Stomach (tissue), 4 donors: ENCODE results near the gene TDRD3.

Experiments used
- CTCF ChIP-seq, 7 experiments: fragments of 450-650 bp in 4 of 7; fragments of 200-600 bp in 3 of 7; sonication (generic) in 3 of 7; IDR thresholded peaks; one replicate each; pipeline ENCODE4 v1.5.1; 2016 to 2019; ENCODE audit warnings: antibody characterized with exemption in 7 of 7, control low read depth in 2 of 7, mild to moderate bottlenecking in 1 of 7
- POLR2A ChIP-seq, 4 donors: fragments of 450-650 bp; IDR thresholded peaks; one replicate each; pipeline ENCODE4 v1.6.1; 2016; ENCODE audit warnings: antibody characterized with exemption in 4 of 4, control low read depth in 2 of 4, mild to moderate bottlenecking in 1 of 4, moderate library complexity in 1 of 4
- POLR2AphosphoS5 ChIP-seq, 3 donors: sonication (generic); formaldehyde crosslinking; IDR thresholded peaks; one replicate each; pipeline ENCODE4 v1.6.1; 2016; ENCODE audit warnings: antibody characterized with exemption in 3 of 3

DNA sequence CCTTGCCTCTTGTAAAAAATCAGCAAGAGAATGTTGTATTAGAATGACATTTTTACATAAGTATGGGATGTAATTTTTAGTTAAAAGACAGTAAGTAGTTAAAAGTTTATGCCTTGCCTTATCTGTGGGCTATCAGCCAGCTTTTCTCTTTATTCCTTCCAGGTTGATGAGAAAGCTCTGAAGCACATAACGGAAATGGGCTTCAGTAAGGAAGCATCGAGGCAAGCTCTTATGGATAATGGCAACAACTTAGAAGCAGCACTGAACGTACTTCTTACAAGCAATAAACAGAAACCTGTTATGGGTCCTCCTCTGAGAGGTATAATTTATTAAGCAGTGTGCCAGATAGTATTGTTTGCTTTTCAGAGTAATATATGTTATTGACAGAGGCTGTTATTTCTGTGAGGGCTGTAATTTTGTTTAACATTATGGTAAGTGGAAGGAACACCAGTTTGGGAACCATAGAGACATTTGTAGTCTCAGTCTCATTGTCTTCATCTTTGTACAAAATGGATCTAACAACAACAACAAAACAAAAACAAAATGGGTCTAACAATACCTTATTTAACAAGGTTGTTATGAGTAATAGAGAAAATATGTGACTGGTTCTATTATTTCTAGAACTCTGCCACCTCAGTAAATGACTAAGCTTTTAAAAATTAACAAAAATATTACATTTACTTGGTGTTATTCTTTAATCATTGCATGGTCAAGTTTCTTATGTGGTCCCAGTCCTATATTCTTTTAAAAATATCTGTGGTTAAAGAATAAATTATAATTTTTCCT, 112.8 kb downstream of the TDRD3 start:
- TF ChIP-seq CTCF (IDR thresholded peaks at IDR 0.05) (no peak), POLR2AphosphoS5 (IDR thresholded peaks at IDR 0.05) (no peak), POLR2A (IDR thresholded peaks at IDR 0.05) (no peak)
